GM19043 (cell line): ENCODE results near the gene SLX4IP.
"Not testable (repeated sequence)": the region's sequence is repeated elsewhere in the genome, so short reads cannot be mapped to it uniquely, and the experiment has no call there.

Experiments
- ATAC-seq: cut with Tn5 transposase; IDR thresholded peaks from one replicate; pipeline ENCODE4 v1.9.1; 2021; ENCODE audit warnings: low read depth; ENCODE audit not compliant: unreplicated experiment

SLX4IP gene

GRCh38 chr20:10591946-10592521, 156.9 kb downstream of the SLX4IP start:
- ATAC-seq, result no peak

DNA sequence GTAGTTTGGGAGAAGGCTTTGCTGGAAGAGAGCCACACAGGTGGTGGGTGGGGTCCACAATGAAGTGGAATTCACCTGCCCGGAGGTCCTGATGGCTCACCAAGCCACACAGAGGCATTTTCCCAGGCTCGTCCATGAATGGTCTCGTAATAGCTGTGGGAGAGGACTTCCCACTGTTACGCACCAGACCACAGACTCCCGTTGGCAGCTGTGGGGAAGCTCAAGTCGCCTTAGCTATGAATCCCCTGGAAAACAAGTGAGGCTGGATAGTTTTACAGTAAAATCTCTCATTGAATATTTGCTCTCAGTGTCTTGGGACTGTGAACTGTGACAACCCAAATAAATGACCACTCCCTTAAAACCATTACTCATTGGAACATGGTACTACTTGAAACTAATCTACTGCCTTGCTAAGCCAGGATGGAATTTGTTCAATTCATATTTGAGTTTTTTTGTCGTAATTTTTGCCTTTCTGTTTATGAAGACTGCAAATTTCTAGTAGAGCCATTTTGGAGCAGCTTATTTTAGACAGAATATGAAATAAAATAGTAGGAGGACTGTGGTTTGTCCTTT, 159.3 kb downstream of the SLX4IP start:
- no peak for ATAC-seq

DNA sequence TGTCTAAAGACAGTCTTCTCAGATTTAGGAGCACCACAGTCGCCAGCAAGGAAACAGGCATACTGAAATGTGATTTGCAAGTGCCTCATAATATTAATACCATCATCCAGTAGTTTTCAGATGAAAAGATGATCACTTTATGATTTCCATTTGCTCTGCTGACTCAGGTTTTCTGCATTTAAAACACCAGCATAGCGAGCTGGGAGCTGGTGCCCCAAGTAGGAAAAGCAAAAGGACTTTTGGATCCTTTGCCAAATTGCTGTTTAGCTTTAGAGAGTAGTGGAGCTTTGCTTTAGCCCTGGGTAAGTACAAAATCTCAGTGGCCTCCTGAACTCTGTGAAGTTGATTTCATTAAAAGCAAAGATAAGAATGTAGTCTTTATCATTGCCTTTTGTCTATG, 160.2 kb downstream of the SLX4IP start:
- no peak for ATAC-seq

DNA sequence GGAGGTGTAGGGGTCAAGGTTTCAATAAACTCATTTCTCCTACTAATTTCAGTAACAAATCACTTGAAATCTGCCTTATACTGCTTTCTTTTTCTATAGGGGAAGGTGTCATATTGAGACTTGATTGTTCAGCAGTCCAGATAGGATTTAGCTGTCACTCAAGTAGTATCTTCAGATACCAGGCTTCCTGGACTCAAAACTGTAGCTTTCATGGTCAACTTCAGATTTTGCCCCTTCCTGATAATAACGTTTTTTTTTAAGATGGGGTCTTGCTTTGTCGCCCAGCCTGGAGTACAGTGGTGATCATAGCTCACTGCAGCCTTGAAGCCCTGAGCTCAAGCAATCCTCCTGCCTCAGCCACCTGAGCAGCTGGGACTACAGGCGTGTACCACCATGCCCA, 160.9 kb downstream of the SLX4IP start:
- no peak for ATAC-seq

GRCh38 chr20:10596710-10597121, 161.6 kb downstream of the SLX4IP start:
- ATAC-seq, result no peak

DNA sequence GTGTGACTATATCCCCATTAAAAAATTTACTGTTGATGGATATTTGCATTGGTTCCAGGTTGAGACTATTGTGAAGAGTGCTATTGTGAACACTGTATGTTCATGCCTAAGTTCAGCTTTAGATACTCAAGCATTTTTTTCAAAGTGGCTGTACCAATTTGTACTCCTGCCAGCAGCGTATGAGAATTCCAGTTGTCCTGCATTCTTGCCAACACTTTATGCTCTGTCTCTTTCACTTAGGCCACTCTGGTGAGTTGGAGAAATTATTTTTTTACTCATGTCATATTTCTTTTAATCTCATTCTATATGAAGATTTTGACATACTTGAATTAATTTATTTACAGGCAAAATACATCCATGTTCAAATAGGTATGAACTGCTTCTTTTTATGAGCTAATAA, 162.5 kb downstream of the SLX4IP start:
- no peak for ATAC-seq

DNA sequence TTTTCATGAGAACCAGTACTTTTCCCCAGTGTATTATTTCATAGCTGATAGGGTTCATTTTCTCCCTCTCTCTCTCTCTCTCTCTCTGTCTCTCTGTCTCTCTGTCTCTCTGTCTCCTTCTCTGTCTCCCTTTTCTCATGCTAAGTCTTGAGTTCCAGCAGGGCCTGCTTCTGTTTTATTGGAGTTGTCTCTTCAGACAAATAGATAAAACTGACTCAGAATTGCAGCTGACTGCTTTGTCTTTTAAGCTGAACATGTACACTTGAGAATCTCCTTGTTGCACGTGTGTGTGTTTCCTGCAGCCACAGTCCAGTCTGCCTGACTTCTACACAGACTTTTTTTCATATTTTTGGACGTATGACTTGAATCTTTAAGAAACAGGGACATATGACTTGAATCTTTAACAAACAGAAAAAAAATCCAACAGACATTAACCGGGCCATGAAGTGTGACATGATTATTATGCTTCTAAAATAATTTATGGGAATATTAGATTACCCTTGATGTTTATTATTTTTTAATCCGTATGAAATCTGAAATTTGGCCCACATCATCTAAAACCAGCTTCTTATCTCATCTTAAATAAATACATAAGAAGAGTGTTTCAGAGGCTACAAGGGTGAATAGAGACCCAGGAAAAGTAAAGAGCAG, 167.2 kb downstream of the SLX4IP start:
- ATAC-seq, result no peak

DNA sequence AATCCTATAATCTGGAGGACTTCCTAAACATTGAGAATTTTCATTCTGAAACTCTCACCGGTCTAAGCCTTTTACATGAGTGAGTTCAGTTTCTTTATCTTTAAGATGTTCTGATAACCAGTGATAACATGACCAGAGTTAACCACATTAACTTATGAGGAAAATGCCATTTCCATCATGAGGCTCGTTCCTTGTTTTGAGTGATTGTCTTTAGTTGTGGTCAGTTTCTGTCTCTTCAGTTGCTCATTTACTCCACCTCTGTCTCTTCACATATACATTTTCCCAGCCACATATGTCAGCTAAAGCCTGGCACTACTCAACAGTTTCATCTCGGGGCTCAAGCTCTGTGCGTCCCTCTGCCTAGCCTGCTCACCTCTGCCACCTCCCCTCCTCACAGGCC, 168.3 kb downstream of the SLX4IP start:
- ATAC-seq, result no peak

DNA sequence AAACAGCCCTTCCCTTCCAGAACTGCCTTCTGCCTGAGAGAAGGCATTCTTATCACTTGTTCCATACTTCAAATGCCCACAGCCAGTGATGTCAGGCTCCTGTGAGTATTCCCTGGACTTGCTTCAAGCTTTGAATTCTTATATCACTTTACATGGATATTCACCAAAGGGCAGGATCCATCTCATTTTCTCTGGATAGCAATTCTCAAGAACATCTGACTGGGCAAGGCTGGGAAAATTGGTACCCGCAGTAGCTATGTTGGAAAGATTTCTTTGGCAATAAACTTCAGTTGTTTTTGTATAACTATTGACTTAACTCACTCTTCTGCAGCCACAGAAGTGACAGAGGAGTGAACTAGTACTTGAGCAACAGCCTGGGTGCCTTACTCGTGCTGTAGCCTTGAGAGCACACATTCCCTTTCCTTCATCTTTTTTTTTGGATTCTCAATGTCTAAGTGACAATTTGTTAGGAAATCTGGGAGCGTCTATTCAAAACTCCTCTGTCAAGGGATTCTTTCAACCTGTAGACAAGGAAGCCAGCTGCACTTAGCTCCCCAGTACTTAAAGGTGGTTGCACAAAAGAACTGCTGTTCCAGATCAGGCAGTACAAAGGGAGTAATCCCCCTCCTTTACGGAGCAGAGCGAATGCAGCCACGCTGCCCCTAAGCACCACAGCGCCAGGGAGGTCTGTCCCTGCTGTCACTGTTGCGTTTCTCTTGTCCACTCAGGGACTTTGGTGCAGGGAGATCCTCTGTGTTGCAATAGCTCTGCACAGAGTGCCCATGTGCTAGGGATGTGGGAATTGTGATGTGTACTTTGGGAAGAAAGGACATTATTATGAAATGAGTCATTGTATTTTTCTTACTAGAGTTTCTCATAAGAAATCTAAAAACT, 169.1 kb downstream of the SLX4IP start:
- ATAC-seq, result no peak

DNA sequence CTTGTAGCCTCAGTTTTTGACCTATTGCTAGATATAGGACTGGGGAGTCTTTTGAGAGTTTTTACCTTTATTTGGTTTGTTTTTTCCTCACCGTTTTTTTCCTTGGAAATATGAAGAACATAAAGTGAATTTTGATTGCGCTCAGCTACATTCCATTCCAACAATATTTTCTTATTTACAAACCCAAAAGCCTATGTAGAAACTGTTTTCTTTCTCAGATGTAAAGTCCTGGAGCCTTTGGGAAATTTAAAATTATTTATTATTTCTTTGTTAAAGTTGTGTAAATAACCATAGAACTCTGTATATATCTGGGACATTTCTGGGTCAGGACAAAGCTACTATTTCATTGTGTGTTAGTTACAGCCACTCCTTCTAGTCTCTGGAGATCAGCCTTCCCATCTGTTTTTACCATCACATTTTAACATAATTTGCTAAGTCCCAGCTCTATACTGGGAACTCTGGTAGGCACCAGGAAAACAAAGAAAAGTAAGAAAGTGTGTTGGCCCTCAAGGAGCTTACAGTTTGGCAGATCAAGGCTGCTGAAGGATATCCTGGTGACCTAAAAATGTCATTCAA, 169.8 kb downstream of the SLX4IP start:
- ATAC-seq, result no peak

GRCh38 chr20:10605547-10606195, 170.6 kb downstream of the SLX4IP start:
- no peak for ATAC-seq

DNA sequence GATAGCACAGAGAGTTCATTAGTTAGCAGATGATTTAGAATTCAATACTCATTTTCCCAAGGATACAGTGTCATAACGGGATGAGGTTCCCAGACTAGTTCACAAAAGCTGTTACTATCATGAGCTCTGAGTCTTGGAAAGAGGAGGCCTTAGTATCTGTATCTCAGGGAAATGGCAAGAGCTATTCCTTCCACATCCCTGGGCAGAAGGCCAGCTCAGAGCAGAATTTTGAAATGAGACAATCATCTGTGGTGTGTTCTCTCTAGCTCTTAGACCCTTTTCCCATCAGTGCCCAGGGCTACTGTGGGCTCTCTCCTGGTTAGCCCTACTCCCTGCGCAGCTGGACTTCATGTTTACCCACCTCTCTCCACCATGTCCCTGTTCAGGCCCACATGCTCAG, 174.2 kb downstream of the SLX4IP start:
- ATAC-seq, result no peak

- ATAC-seq, result no peak
Observed at GRCh38 chr20:10609770-10610169, 174.7 kb downstream of the SLX4IP start.

GRCh38 chr20:10610251-10610650, 175.1 kb downstream of the SLX4IP start:
- no peak for ATAC-seq

GRCh38 chr20:10611357-10611756, 176.3 kb downstream of the SLX4IP start:
- peak; percentile 94 for ATAC-seq

- not testable (repeated sequence) for ATAC-seq
Observed at GRCh38 chr20:10613426-10613825, 178.3 kb downstream of the SLX4IP start.

GRCh38 chr20:10613911-10614310, 178.8 kb downstream of the SLX4IP start:
- ATAC-seq, result no peak

GRCh38 chr20:10616212-10616611, 181.1 kb downstream of the SLX4IP start:
- no peak for ATAC-seq

- not testable (repeated sequence) for ATAC-seq
Observed at GRCh38 chr20:10617549-10618133, 182.5 kb downstream of the SLX4IP start.

DNA sequence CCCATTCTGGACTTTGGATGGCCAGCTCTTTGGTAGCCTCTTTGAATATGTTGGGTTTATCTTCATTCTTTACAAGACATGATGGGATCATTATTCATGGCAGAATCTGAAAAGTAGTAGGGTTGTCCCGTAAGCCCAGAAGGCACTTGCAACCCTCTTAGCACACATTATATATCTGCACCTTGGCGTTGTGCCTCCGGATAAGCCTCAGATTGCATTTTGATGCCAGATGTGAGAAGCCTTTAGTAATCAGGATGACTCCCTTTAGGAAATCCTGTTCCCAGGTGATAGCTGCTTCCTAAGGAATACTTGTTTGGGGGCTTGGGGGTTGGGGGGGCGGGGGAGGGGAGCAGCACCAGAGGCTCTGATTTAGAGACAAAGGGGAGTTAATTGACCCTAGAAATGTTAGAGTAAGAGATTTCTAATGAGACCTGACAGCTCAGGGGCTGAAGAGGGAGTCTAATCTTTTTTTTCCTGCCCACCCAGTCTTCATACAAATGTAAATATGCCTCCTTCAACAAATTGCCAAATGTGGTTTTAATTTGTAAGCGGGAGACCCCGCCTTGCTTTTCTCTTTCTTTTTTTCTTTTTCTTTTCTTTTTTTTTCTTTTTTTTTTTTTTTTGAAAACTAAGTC, 183.6 kb downstream of the SLX4IP start:
- no peak for ATAC-seq
